Measurements from ENCODE around the gene CHFR.
"Not testable (repeated sequence)": the region's sequence is repeated elsewhere in the genome, so short reads cannot be mapped to it uniquely, and the experiment has no call there.

The CHFR gene

GRCh38 chr12:132840536-132840935 lies 46.9 kb downstream of the CHFR start:
- no peak for DNase-seq (ENCODE audit: low read depth)

- no peak for DNase-seq (ENCODE audit: low read depth)
Measured at GRCh38 chr12:132839558-132840235, 47.7 kb downstream of the CHFR start.

GRCh38 chr12:132838410-132839080 lies 48.9 kb downstream of the CHFR start:
- DNase-seq (ENCODE audit: low read depth): no peak

GRCh38 chr12:132837693-132838409 lies 49.6 kb downstream of the CHFR start:
- DNase-seq (ENCODE audit: low read depth): no peak

- no peak for DNase-seq (ENCODE audit: low read depth)
Measured at GRCh38 chr12:132836795-132837331, 50.5 kb downstream of the CHFR start.

GRCh38 chr12:132836230-132836629 lies 51.2 kb downstream of the CHFR start:
- DNase-seq (ENCODE audit: low read depth): not testable (repeated sequence)

- no peak for DNase-seq (ENCODE audit: low read depth)
Measured at GRCh38 chr12:132835076-132836025, 52.1 kb downstream of the CHFR start.

- no peak for DNase-seq (ENCODE audit: low read depth)
Measured at GRCh38 chr12:132834181-132834711, 53.2 kb downstream of the CHFR start.

- DNase-seq (ENCODE audit: low read depth): no peak
Measured at GRCh38 chr12:132833341-132833740, 54.1 kb downstream of the CHFR start.

- DNase-seq (ENCODE audit: low read depth): no peak
Measured at GRCh38 chr12:132831771-132832170, 55.6 kb downstream of the CHFR start.

GRCh38 chr12:132828706-132829534 lies 58.5 kb downstream of the CHFR start, which contains the start of gene GOLGA3:
TSS of gene GOLGA3 (minus strand) at chr12:132828869. CDS start at chr12:132822128, 6,741 bp downstream.
- peak; percentile 63 for DNase-seq (ENCODE audit: low read depth)

- DNase-seq (ENCODE audit: low read depth): peak; percentile 41
Measured at GRCh38 chr12:132827763-132828703, 59.4 kb downstream of the CHFR start.

GRCh38 chr12:132825861-132826260 lies 61.5 kb downstream of the CHFR start:
- no peak for DNase-seq (ENCODE audit: low read depth)

GRCh38 chr12:132825089-132825488 lies 62.3 kb downstream of the CHFR start:
- no peak for DNase-seq (ENCODE audit: low read depth)

GRCh38 chr12:132824053-132824452 lies 63.4 kb downstream of the CHFR start:
- DNase-seq (ENCODE audit: low read depth): no peak

GRCh38 chr12:132818562-132818961 lies 68.8 kb downstream of the CHFR start:
- no peak for DNase-seq (ENCODE audit: low read depth)

- DNase-seq (ENCODE audit: low read depth): no peak
Measured at GRCh38 chr12:132814232-132814631, 73.2 kb downstream of the CHFR start.

- DNase-seq (ENCODE audit: low read depth): no peak
Measured at GRCh38 chr12:132813443-132813842, 74.0 kb downstream of the CHFR start.

GRCh38 chr12:132812631-132813305 lies 74.6 kb downstream of the CHFR start:
- DNase-seq (ENCODE audit: low read depth): no peak
